ENCODE data around the gene COX7C.
"Not testable (repeated sequence)": the region's sequence is repeated elsewhere in the genome, so short reads cannot be mapped to it uniquely, and the experiment has no call there.

COX7C gene

GRCh38 chr5:86623785-86624483, 6.2 kb downstream of the COX7C start:
- H3K36me3 ChIP-seq (ENCODE audit: insufficient read depth, low read length): peaks cover 27% of the 10 kb centered on the region
- no peak overlapping the region for H3K27ac ChIP-seq (ENCODE audit: low read depth, low read length)
- peaks cover 4% of the 10 kb centered on the region for H3K79me2 ChIP-seq (ENCODE audit: control insufficient read depth, insufficient read depth, low read length, unreplicated experiment)
- H3K4me3 ChIP-seq (ENCODE audit: low read depth, low read length): no peak overlapping the region
- no peak overlapping the region for H2AFZ ChIP-seq (ENCODE audit: low read length, unreplicated experiment)
- peaks cover 3% of the 10 kb centered on the region for H3K4me1 ChIP-seq (ENCODE audit: control insufficient read depth, insufficient read depth, low read length, unreplicated experiment)
- H3K27me3 ChIP-seq (ENCODE audit: insufficient read depth, low read length): peaks cover 32% of the 10 kb centered on the region

- Histone ChIP-seq H3K27ac (ENCODE audit: low read depth, low read length) (no peak overlapping the region), H3K4me3 (ENCODE audit: low read depth, low read length) (no peak overlapping the region), H2AFZ (ENCODE audit: low read length, unreplicated experiment) (no peak overlapping the region), H3K79me2 (ENCODE audit: control insufficient read depth, insufficient read depth, low read length, unreplicated experiment) (no peaks in the 10 kb centered on the region), H3K27me3 (ENCODE audit: insufficient read depth, low read length) (peaks cover 39% of the 10 kb centered on the region), H3K4me1 (ENCODE audit: control insufficient read depth, insufficient read depth, low read length, unreplicated experiment) (no peaks in the 10 kb centered on the region), H3K36me3 (ENCODE audit: insufficient read depth, low read length) (peaks cover 17% of the 10 kb centered on the region)
These were observed 7.4 kb downstream of the COX7C start for GRCh38 chr5:86625148-86625547.

GRCh38 chr5:86626149-86626548, 8.4 kb downstream of the COX7C start:
- Histone ChIP-seq H3K4me3 (ENCODE audit: low read depth, low read length) (no peak overlapping the region), H3K36me3 (ENCODE audit: insufficient read depth, low read length) (peaks cover 7% of the 10 kb centered on the region), H3K27me3 (ENCODE audit: insufficient read depth, low read length) (peaks cover 45% of the 10 kb centered on the region)

GRCh38 chr5:86631165-86631564, 13.4 kb downstream of the COX7C start:
- no peaks in the 10 kb centered on the region for H3K36me3 ChIP-seq (ENCODE audit: insufficient read depth, low read length)
- H2AFZ ChIP-seq (ENCODE audit: low read length, unreplicated experiment): no peak overlapping the region
- H3K27ac ChIP-seq (ENCODE audit: low read depth, low read length): no peak overlapping the region
- no peak overlapping the region for H3K4me3 ChIP-seq (ENCODE audit: low read depth, low read length)
- peaks cover 71% of the 10 kb centered on the region for H3K27me3 ChIP-seq (ENCODE audit: insufficient read depth, low read length)
- H3K4me1 ChIP-seq (ENCODE audit: control insufficient read depth, insufficient read depth, low read length, unreplicated experiment): no peaks in the 10 kb centered on the region
- H3K79me2 ChIP-seq (ENCODE audit: control insufficient read depth, insufficient read depth, low read length, unreplicated experiment): no peaks in the 10 kb centered on the region

More at GRCh38 chr5:86626149-86626548, 8.4 kb downstream of the COX7C start:
- Histone ChIP-seq H3K79me2 (ENCODE audit: control insufficient read depth, insufficient read depth, low read length, unreplicated experiment) (no peaks in the 10 kb centered on the region), H3K27ac (ENCODE audit: low read depth, low read length) (no peak overlapping the region), H3K4me1 (ENCODE audit: control insufficient read depth, insufficient read depth, low read length, unreplicated experiment) (no peaks in the 10 kb centered on the region), H2AFZ (ENCODE audit: low read length, unreplicated experiment) (no peak overlapping the region)

- no peaks in the 10 kb centered on the region for H3K79me2 ChIP-seq (ENCODE audit: control insufficient read depth, insufficient read depth, low read length, unreplicated experiment)
- no peak overlapping the region for H2AFZ ChIP-seq (ENCODE audit: low read length, unreplicated experiment)
- peaks cover 44% of the 10 kb centered on the region for H3K27me3 ChIP-seq (ENCODE audit: insufficient read depth, low read length)
- no peak overlapping the region for H3K27ac ChIP-seq (ENCODE audit: low read depth, low read length)
- H3K36me3 ChIP-seq (ENCODE audit: insufficient read depth, low read length): no peaks in the 10 kb centered on the region
- no peaks in the 10 kb centered on the region for H3K4me1 ChIP-seq (ENCODE audit: control insufficient read depth, insufficient read depth, low read length, unreplicated experiment)
- no peak overlapping the region for H3K4me3 ChIP-seq (ENCODE audit: low read depth, low read length)
These were observed 23.3 kb downstream of the COX7C start for GRCh38 chr5:86640998-86641397.

GRCh38 chr5:86644843-86645242, 27.1 kb downstream of the COX7C start:
- Histone ChIP-seq H3K27me3 (ENCODE audit: insufficient read depth, low read length) (peaks cover 47% of the 10 kb centered on the region), H2AFZ (ENCODE audit: low read length, unreplicated experiment) (no peak overlapping the region), H3K79me2 (ENCODE audit: control insufficient read depth, insufficient read depth, low read length, unreplicated experiment) (no peaks in the 10 kb centered on the region), H3K4me1 (ENCODE audit: control insufficient read depth, insufficient read depth, low read length, unreplicated experiment) (no peaks in the 10 kb centered on the region), H3K27ac (ENCODE audit: low read depth, low read length) (no peak overlapping the region), H3K36me3 (ENCODE audit: insufficient read depth, low read length) (no peaks in the 10 kb centered on the region), H3K4me3 (ENCODE audit: low read depth, low read length) (no peak overlapping the region)

GRCh38 chr5:86645885-86646284, 28.1 kb downstream of the COX7C start:
- H3K36me3 ChIP-seq (ENCODE audit: insufficient read depth, low read length): no peaks in the 10 kb centered on the region
- no peak overlapping the region for H3K4me3 ChIP-seq (ENCODE audit: low read depth, low read length)
- no peak overlapping the region for H3K27ac ChIP-seq (ENCODE audit: low read depth, low read length)
- peaks cover 40% of the 10 kb centered on the region for H3K27me3 ChIP-seq (ENCODE audit: insufficient read depth, low read length)
- no peaks in the 10 kb centered on the region for H3K4me1 ChIP-seq (ENCODE audit: control insufficient read depth, insufficient read depth, low read length, unreplicated experiment)
- H3K79me2 ChIP-seq (ENCODE audit: control insufficient read depth, insufficient read depth, low read length, unreplicated experiment): no peaks in the 10 kb centered on the region
- H2AFZ ChIP-seq (ENCODE audit: low read length, unreplicated experiment): no peak overlapping the region

- Histone ChIP-seq H3K27me3 (ENCODE audit: insufficient read depth, low read length) (peaks cover 34% of the 10 kb centered on the region), H3K4me3 (ENCODE audit: low read depth, low read length) (no peak overlapping the region), H3K27ac (ENCODE audit: low read depth, low read length) (no peak overlapping the region), H2AFZ (ENCODE audit: low read length, unreplicated experiment) (no peak overlapping the region), H3K36me3 (ENCODE audit: insufficient read depth, low read length) (no peaks in the 10 kb centered on the region), H3K79me2 (ENCODE audit: control insufficient read depth, insufficient read depth, low read length, unreplicated experiment) (no peaks in the 10 kb centered on the region), H3K4me1 (ENCODE audit: control insufficient read depth, insufficient read depth, low read length, unreplicated experiment) (no peaks in the 10 kb centered on the region)
These were observed 28.9 kb downstream of the COX7C start for GRCh38 chr5:86646671-86647070.

GRCh38 chr5:86649832-86650505, 32.2 kb downstream of the COX7C start:
- Histone ChIP-seq H3K79me2 (ENCODE audit: control insufficient read depth, insufficient read depth, low read length, unreplicated experiment) (no peaks in the 10 kb centered on the region), H2AFZ (ENCODE audit: low read length, unreplicated experiment) (no peak overlapping the region), H3K36me3 (ENCODE audit: insufficient read depth, low read length) (no peaks in the 10 kb centered on the region), H3K27ac (ENCODE audit: low read depth, low read length) (no peak overlapping the region), H3K4me1 (ENCODE audit: control insufficient read depth, insufficient read depth, low read length, unreplicated experiment) (no peaks in the 10 kb centered on the region), H3K4me3 (ENCODE audit: low read depth, low read length) (no peak overlapping the region), H3K27me3 (ENCODE audit: insufficient read depth, low read length) (peaks cover 48% of the 10 kb centered on the region)

- H3K27me3 ChIP-seq (ENCODE audit: insufficient read depth, low read length): peaks cover 14% of the 10 kb centered on the region; the same call in 1 of the 2 replicates
- not testable (repeated sequence) for H3K79me2 ChIP-seq (ENCODE audit: control insufficient read depth, insufficient read depth, low read length, unreplicated experiment); H3K27ac ChIP-seq (ENCODE audit: low read depth, low read length); H3K4me3 ChIP-seq (ENCODE audit: low read depth, low read length); H3K4me1 ChIP-seq (ENCODE audit: control insufficient read depth, insufficient read depth, low read length, unreplicated experiment); H3K36me3 ChIP-seq (ENCODE audit: insufficient read depth, low read length); H2AFZ ChIP-seq (ENCODE audit: low read length, unreplicated experiment)
These were observed 43.0 kb downstream of the COX7C start for GRCh38 chr5:86660771-86661170.

GRCh38 chr5:86664173-86664572, 46.4 kb downstream of the COX7C start:
- Histone ChIP-seq H3K4me3 (ENCODE audit: low read depth, low read length) (no peak overlapping the region), H3K36me3 (ENCODE audit: insufficient read depth, low read length) (no peaks in the 10 kb centered on the region), H3K27ac (ENCODE audit: low read depth, low read length) (no peak overlapping the region), H2AFZ (ENCODE audit: low read length, unreplicated experiment) (no peak overlapping the region), H3K4me1 (ENCODE audit: control insufficient read depth, insufficient read depth, low read length, unreplicated experiment) (no peaks in the 10 kb centered on the region), H3K27me3 (ENCODE audit: insufficient read depth, low read length) (no peaks in the 10 kb centered on the region; the same call in 1 of the 2 replicates), H3K79me2 (ENCODE audit: control insufficient read depth, insufficient read depth, low read length, unreplicated experiment) (no peaks in the 10 kb centered on the region)
